ENCODE data around the gene MRPL49.

The MRPL49 gene

DNA sequence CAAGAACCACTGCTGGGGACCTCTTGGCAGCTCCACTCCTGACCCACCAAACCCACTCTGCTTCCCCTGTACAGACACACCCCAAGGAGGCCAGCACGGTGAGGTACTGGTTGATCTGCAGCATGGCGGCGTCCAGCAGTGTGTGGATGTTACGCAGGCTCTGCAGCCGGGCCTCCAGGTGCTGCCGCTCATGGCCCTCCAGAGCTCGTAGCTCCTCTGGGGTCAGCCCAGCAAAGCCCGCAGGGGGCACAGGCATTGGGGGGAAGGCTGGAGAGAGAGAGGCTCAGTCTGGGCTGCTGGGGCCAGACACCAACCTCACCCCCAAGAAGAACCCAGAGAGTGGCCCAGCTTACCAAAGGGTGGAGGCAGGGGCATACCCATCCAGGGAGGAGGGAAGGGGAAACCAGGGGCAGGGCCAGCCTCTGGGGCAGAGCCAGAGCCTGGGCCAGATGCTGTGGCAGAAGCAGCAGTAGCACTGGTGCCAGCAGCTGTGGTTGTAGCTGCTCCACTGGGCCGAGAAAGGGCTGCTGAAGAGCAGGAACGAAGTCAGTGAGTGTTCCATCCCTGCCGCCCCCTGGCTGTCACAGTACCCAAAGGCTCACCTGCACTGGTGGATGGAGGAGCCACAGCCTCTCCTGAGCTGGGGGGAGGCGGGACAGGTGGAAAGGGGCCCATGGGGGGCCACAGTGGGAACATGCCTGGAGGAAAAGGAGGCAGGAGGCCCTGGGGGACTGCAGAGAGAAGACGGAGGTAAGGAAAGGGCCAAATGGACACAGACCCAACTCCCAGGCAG, 7.7 kb downstream of the MRPL49 start:
- Histone ChIP-seq H3K27me3 (ENCODE audit: insufficient read depth, low read length) (no peaks in the 10 kb centered on the region), H3K27ac (ENCODE audit: low read depth, low read length) (no peak overlapping the region), H3K79me2 (ENCODE audit: control insufficient read depth, insufficient read depth, low read length, unreplicated experiment) (peaks cover 26% of the 10 kb centered on the region), H2AFZ (ENCODE audit: low read length, unreplicated experiment) (no peak overlapping the region), H3K36me3 (ENCODE audit: insufficient read depth, low read length) (peaks cover 3% of the 10 kb centered on the region; the same call in 1 of the 2 replicates), H3K4me3 (ENCODE audit: low read depth, low read length) (no peak overlapping the region), H3K4me1 (ENCODE audit: control insufficient read depth, insufficient read depth, low read length, unreplicated experiment) (peaks cover 6% of the 10 kb centered on the region)

DNA sequence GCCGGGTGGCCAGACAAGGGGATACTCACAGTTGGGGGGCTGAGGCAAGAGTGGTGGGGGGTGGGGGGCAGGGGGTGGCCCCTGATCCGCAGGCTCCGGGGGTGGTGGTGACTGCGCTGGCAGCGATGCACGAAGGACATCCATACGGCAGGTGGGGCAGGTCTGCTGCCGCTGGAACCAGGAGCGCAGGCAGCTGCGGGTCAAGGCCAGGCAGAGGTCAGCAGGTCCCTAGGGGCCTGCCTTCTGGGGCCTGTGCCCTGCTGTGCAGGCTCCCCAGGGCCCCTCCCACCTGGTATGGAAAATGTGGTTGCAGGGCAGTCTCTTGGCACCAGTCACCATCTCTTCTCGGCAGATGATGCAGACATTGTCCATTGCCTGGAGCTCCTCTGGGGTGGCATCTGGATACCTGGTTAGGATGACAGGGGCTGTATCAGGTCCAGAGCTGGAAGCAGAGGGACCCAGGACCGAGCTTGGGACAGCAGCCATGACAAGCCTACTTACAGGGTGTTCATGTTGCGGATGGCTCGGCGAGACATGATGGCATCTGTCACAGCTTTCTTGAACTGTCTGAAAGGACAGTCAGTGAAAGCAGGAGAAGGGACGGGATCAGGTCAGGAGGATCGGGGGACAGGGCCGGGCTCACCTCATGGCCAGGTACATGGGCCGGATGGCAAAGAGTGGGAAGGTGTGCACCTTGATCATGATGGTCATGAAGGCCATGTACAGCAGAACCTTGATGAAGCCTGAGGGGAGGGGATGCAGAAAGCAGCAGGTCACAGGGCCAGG, 8.7 kb downstream of the MRPL49 start:
- peaks cover 29% of the 10 kb centered on the region for H3K79me2 ChIP-seq (ENCODE audit: control insufficient read depth, insufficient read depth, low read length, unreplicated experiment)

GRCh38 chr11:65131417-65131776, 9.3 kb downstream of the MRPL49 start:
- Histone ChIP-seq H3K4me1 (ENCODE audit: control insufficient read depth, insufficient read depth, low read length, unreplicated experiment) (peaks cover 6% of the 10 kb centered on the region), H3K27me3 (ENCODE audit: insufficient read depth, low read length) (no peaks in the 10 kb centered on the region), H3K36me3 (ENCODE audit: insufficient read depth, low read length) (peaks cover 3% of the 10 kb centered on the region; the same call in 1 of the 2 replicates), H2AFZ (ENCODE audit: low read length, unreplicated experiment) (no peak overlapping the region), H3K4me3 (ENCODE audit: low read depth, low read length) (no peak overlapping the region), H3K27ac (ENCODE audit: low read depth, low read length) (no peak overlapping the region), H3K79me2 (ENCODE audit: control insufficient read depth, insufficient read depth, low read length, unreplicated experiment) (peaks cover 29% of the 10 kb centered on the region)

More for the DNA sequence above, 8.7 kb downstream of the MRPL49 start:
- Histone ChIP-seq H2AFZ (ENCODE audit: low read length, unreplicated experiment) (no peak overlapping the region), H3K4me3 (ENCODE audit: low read depth, low read length) (no peak overlapping the region), H3K4me1 (ENCODE audit: control insufficient read depth, insufficient read depth, low read length, unreplicated experiment) (peaks cover 6% of the 10 kb centered on the region), H3K36me3 (ENCODE audit: insufficient read depth, low read length) (peaks cover 3% of the 10 kb centered on the region; the same call in 1 of the 2 replicates), H3K27me3 (ENCODE audit: insufficient read depth, low read length) (no peaks in the 10 kb centered on the region), H3K27ac (ENCODE audit: low read depth, low read length) (no peak overlapping the region)

DNA sequence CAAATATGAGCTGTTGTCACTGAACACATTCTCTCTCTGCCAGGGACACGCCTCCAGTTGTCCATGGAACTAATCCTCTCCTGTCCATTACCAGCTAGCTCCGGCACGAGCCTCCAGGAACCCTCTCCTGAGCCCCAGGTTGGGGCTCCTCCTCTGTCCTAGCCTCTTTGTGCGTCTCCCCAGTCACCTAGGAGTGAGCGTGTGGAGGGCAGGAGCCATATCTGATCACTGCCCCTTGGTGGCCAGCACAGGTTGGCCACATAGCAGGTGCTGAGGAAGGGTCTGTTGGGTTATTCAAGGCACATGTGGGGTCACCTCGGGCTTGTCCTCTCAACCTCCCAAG, 9.7 kb downstream of the MRPL49 start:
- no peak overlapping the region for H2AFZ ChIP-seq (ENCODE audit: low read length, unreplicated experiment)
- peaks cover 6% of the 10 kb centered on the region for H3K4me1 ChIP-seq (ENCODE audit: control insufficient read depth, insufficient read depth, low read length, unreplicated experiment)
- peaks cover 29% of the 10 kb centered on the region for H3K79me2 ChIP-seq (ENCODE audit: control insufficient read depth, insufficient read depth, low read length, unreplicated experiment)
- H3K27ac ChIP-seq (ENCODE audit: low read depth, low read length) = no peak overlapping the region
- H3K36me3 ChIP-seq (ENCODE audit: insufficient read depth, low read length) = peaks cover 3% of the 10 kb centered on the region; the same call in 1 of the 2 replicates
- H3K27me3 ChIP-seq (ENCODE audit: insufficient read depth, low read length) = no peaks in the 10 kb centered on the region
- H3K4me3 ChIP-seq (ENCODE audit: low read depth, low read length) = no peak overlapping the region

DNA sequence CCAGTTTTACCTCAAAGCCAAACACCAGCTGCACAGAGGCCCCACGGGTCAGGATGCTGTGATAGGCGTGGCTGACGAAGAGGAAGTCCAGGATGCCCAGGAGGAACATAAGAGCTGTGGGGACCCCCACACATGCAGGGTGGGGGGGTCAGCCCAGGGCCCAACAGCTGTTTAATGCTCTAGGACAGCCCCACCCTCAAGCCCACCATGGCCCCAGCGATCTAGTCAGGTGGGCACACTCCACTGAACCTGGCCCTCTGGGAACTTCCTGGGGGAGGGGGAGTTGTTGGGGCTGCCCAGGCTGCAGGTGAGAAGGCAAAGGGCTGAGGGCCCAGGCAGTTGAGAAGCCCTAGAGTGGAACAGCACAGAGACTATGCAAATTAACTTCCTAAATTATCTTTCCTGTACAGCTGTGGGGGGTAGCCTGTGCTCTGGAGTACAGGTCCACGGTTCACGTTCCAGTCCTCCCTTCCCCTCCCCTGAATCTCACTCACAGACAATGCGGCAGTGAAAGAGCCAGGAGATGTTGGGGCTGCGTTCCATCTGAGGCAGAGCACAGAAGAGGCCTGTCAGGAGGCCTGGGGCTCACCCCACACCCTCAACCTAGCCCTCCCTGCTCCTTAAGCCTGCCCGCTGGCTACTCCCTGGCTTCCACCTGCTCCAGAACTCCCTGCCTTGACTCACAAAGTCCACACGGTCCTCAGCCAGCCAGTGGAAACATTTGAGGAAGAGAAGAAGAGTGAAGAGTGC, 10.3 kb downstream of the MRPL49 start:
- peaks cover 3% of the 10 kb centered on the region; the same call in 1 of the 2 replicates for H3K36me3 ChIP-seq (ENCODE audit: insufficient read depth, low read length)
- H2AFZ ChIP-seq (ENCODE audit: low read length, unreplicated experiment) = no peak overlapping the region
- H3K79me2 ChIP-seq (ENCODE audit: control insufficient read depth, insufficient read depth, low read length, unreplicated experiment) = peaks cover 29% of the 10 kb centered on the region
- H3K27ac ChIP-seq (ENCODE audit: low read depth, low read length) = no peak overlapping the region
- no peaks in the 10 kb centered on the region for H3K27me3 ChIP-seq (ENCODE audit: insufficient read depth, low read length)
- peaks cover 6% of the 10 kb centered on the region for H3K4me1 ChIP-seq (ENCODE audit: control insufficient read depth, insufficient read depth, low read length, unreplicated experiment)
- H3K4me3 ChIP-seq (ENCODE audit: low read depth, low read length) = peak overlapping the region; percentile 85; the same call in 1 of the 2 replicates

GRCh38 chr11:65132988-65133700, 11.0 kb downstream of the MRPL49 start:
- H2AFZ ChIP-seq (ENCODE audit: low read length, unreplicated experiment) = no peak overlapping the region
- H3K36me3 ChIP-seq (ENCODE audit: insufficient read depth, low read length) = peaks cover 3% of the 10 kb centered on the region; the same call in 1 of the 2 replicates
- no peaks in the 10 kb centered on the region for H3K27me3 ChIP-seq (ENCODE audit: insufficient read depth, low read length)
- peaks cover 6% of the 10 kb centered on the region for H3K4me1 ChIP-seq (ENCODE audit: control insufficient read depth, insufficient read depth, low read length, unreplicated experiment)
- H3K27ac ChIP-seq (ENCODE audit: low read depth, low read length) = no peak overlapping the region
- H3K79me2 ChIP-seq (ENCODE audit: control insufficient read depth, insufficient read depth, low read length, unreplicated experiment) = peaks cover 29% of the 10 kb centered on the region
- peak overlapping the region; percentile 85 for H3K4me3 ChIP-seq (ENCODE audit: low read depth, low read length)

- Histone ChIP-seq H2AFZ (ENCODE audit: low read length, unreplicated experiment) (no peak overlapping the region), H3K79me2 (ENCODE audit: control insufficient read depth, insufficient read depth, low read length, unreplicated experiment) (peaks cover 29% of the 10 kb centered on the region)
Observed at GRCh38 chr11:65133724-65134123, 11.6 kb downstream of the MRPL49 start.

DNA sequence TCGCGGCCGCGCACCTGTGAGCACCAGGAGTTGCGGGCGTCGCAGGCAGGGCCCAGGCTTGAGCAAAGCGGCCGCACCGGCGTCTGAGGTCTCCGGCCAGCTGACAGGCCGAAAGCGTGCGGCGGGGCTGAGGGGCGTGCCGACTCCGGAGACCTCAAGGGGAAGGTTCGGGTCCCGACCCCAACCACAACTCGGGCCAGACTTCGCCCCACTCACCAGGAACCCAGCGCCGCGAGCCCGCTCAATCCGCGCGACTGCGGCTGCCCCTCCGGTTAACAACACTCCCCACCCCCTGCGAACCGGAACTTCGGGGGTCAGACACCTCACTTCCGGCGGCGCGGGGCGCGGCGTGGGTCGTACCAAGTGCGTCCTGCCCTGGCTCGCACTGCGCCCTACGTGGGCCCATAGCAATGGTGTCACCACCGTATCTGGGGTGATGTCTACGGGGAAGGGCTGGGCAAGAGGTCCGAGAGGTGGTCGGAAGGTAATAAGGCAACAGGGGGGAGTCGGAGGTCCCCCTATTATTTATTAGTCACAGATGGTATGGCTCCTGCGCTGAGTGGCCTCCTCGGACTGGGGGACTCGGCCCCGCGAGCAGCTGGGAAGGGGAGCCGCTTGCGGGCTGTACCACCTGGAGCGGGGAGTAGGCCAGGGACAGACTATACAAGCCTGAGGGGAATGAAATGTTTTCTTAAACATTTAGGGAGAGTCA, 12.3 kb downstream of the MRPL49 start, which contains the start of gene SYVN1:
TSS of gene SYVN1 (minus strand) at position 280 of the 712 bp plus-strand sequence. CDS start 918 bp downstream, outside the sequence.
- Histone ChIP-seq H3K36me3 (ENCODE audit: insufficient read depth, low read length) (peaks cover 3% of the 10 kb centered on the region; the same call in 1 of the 2 replicates), H3K79me2 (ENCODE audit: control insufficient read depth, insufficient read depth, low read length, unreplicated experiment) (peaks cover 29% of the 10 kb centered on the region), H3K4me3 (ENCODE audit: low read depth, low read length) (peak within 1 kb of the TSS; percentile 85), H3K27me3 (ENCODE audit: insufficient read depth, low read length) (no peaks in the 10 kb centered on the region), H2AFZ (ENCODE audit: low read length, unreplicated experiment) (peak within 1 kb of the TSS; percentile 46), H3K27ac (ENCODE audit: low read depth, low read length) (peak within 1 kb of the TSS; percentile 93), H3K4me1 (ENCODE audit: control insufficient read depth, insufficient read depth, low read length, unreplicated experiment) (peaks cover 6% of the 10 kb centered on the region)

More at GRCh38 chr11:65133724-65134123, 11.6 kb downstream of the MRPL49 start:
- peaks cover 6% of the 10 kb centered on the region for H3K4me1 ChIP-seq (ENCODE audit: control insufficient read depth, insufficient read depth, low read length, unreplicated experiment)
- peak overlapping the region; percentile 85 for H3K4me3 ChIP-seq (ENCODE audit: low read depth, low read length)
- H3K36me3 ChIP-seq (ENCODE audit: insufficient read depth, low read length) = peaks cover 3% of the 10 kb centered on the region; the same call in 1 of the 2 replicates
- peak overlapping the region; percentile 93; the same call in 1 of the 2 replicates for H3K27ac ChIP-seq (ENCODE audit: low read depth, low read length)
- no peaks in the 10 kb centered on the region for H3K27me3 ChIP-seq (ENCODE audit: insufficient read depth, low read length)

DNA sequence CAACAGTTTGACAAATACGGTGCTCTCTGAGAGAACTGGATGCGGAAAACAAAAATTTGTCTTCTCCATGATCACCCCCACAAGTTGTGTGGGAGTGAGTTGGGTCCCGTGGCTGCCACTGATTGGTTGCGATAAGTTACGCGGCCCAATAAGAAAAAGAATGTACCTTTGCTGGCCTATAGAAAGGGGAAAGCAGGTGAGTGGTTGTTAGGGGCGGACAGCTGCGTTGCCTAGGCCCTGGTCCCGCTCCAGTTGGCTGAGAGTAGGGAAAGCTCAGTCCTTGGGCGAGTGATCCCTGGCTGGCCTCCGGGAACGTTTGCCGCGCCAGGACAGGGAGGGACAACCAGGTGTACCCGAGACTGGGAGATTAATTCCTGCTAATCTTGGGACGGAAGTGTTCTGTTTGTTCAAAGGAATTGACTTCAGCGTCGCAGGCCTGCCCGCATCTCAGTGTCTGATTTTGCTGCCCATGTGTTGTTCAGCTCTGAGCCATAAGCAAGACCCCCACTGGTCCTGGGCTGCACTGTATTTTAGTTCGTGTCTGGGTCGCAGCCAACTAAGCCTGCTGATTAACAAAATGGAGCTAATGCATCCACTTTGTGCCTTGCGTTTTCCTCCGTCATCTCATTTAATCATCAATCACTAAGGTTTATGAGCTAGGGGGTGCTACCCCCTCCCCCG, 13.0 kb downstream of the MRPL49 start:
- Histone ChIP-seq H3K79me2 (ENCODE audit: control insufficient read depth, insufficient read depth, low read length, unreplicated experiment) (peaks cover 29% of the 10 kb centered on the region), H3K27me3 (ENCODE audit: insufficient read depth, low read length) (no peaks in the 10 kb centered on the region), H3K4me3 (ENCODE audit: low read depth, low read length) (peak overlapping the region; percentile 85), H3K27ac (ENCODE audit: low read depth, low read length) (peak overlapping the region; percentile 93), H3K36me3 (ENCODE audit: insufficient read depth, low read length) (peaks cover 3% of the 10 kb centered on the region; the same call in 1 of the 2 replicates), H2AFZ (ENCODE audit: low read length, unreplicated experiment) (peak overlapping the region; percentile 46), H3K4me1 (ENCODE audit: control insufficient read depth, insufficient read depth, low read length, unreplicated experiment) (peaks cover 6% of the 10 kb centered on the region)

All from ACC112 (cell line).